ENCODE data around the gene RPL31. TPM values are rescaled to one million over a fixed set of nuclear protein-coding genes. Genes with fewer than 3 reads are reported as not detected.

RPL31 gene
- total RNA-seq, 3 donors from 2014 or later (not counting 1 experiment from before 2014, with no cell fraction given), result 797 to 996 (median 940) TPM

DNA sequence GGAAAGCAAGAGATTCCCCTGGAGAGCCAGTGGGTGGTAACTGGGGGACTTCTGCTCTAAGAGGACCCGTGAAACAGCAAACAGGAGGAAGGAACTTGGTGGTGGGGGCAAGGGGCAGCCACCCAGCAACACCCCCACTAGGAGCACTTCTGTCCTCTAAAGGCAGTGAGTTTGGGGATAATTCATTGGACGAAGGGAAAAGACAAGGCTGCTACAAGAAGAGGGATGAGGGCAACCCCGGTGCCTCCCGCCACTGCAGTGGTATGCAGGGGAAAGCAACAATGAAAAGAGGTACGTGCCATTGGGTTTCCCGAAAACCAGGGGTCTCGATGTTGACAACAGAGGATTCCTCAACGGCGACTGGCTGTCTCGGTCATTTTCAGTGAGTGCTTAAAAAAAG is 9.1 kb downstream of the RPL31 start:
- no peaks in the 10 kb centered on the region for H3K9me3 ChIP-seq (ENCODE audit: control insufficient read depth, insufficient read depth, low read length)
- H3K36me3 Mint-ChIP-seq, result peaks cover 3% of the 10 kb centered on the region
- H3K9me3 Mint-ChIP-seq, result no peaks in the 10 kb centered on the region
- H3K27ac ChIP-seq (ENCODE audit: low read length), result no peak overlapping the region
- H3K4me1 Mint-ChIP-seq, result peaks cover 22 to 32% of the 10 kb centered on the region in 2 donors
- peaks cover 36% of the 10 kb centered on the region for H3K36me3 ChIP-seq (ENCODE audit: control insufficient read depth, insufficient read depth, low read length)
- WGBS (ENCODE audit: insufficient coverage), result 88% methylated on average over 9 of the region's 10 CpGs
- H3K27ac Mint-ChIP-seq, result peak overlapping the region; percentile 29 to 48
- TF ChIP-seq, protein P1, sequence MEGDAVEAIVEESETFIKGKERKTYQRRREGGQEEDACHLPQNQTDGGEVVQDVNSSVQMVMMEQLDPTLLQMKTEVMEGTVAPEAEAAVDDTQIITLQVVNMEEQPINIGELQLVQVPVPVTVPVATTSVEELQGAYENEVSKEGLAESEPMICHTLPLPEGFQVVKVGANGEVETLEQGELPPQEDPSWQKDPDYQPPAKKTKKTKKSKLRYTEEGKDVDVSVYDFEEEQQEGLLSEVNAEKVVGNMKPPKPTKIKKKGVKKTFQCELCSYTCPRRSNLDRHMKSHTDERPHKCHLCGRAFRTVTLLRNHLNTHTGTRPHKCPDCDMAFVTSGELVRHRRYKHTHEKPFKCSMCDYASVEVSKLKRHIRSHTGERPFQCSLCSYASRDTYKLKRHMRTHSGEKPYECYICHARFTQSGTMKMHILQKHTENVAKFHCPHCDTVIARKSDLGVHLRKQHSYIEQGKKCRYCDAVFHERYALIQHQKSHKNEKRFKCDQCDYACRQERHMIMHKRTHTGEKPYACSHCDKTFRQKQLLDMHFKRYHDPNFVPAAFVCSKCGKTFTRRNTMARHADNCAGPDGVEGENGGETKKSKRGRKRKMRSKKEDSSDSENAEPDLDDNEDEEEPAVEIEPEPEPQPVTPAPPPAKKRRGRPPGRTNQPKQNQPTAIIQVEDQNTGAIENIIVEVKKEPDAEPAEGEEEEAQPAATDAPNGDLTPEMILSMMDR (IDR thresholded peaks at IDR 0.05), result no peak
- DNase-seq (no peak), ATAC-seq (no peak)
- intact Hi-C loops (cut with micrococcal nuclease), result no loop called here
- H3K4me1 ChIP-seq (ENCODE audit: control insufficient read depth, insufficient read depth, low read length), result no peaks in the 10 kb centered on the region
- H3K27me3 Mint-ChIP-seq (ENCODE audit: low read depth in 2 of 2), result no peaks in the 10 kb centered on the region
- no peak overlapping the region for H3K4me3 Mint-ChIP-seq
- H3K27me3 ChIP-seq (ENCODE audit: control insufficient read depth, insufficient read depth, low read length), result no peaks in the 10 kb centered on the region
- no peak overlapping the region for H3K4me3 ChIP-seq (ENCODE audit: low read length)

DNA sequence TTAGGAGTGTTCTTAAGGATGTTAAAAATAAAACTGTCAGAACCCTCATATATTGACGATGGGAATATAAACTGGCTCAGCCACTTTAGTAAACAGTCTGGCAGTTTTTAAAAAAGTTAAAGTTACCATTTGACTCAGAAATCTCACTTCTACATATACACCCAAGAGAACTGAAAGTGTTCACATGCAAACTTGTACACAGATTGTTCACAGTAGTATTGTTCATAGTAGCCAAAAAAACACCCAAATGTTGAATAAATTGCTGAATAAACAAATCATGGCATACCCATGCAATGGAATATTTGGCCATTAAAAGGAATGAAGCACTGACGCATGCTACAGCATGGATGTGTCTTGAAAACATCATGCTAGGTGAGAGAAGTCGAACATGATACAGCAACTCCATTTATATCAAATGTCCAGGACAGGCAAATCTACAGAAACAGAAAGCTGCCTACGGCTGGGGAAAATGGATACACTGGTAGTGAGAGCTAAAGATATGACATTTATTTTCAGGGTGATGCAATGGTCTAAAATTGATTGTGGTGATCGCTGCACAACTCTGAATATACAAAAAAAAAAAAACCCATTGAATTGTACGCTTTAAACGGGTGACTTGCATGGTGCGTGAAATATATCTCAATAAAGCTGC is 10.1 kb downstream of the RPL31 start:
- H3K4me1 ChIP-seq (ENCODE audit: control insufficient read depth, insufficient read depth, low read length), result no peaks in the 10 kb centered on the region
- H3K27ac ChIP-seq (ENCODE audit: low read length), result no peak overlapping the region
- Mint-ChIP-seq H3K4me1 (peaks cover 22 to 32% of the 10 kb centered on the region in 2 donors), H3K36me3 (no peaks in the 10 kb centered on the region), H3K4me3 (no peak overlapping the region), H3K27ac (peak overlapping the region; percentile 16 to 52), H3K9me3 (no peaks in the 10 kb centered on the region), H3K27me3 (ENCODE audit: low read depth in 2 of 2) (no peaks in the 10 kb centered on the region)
- ATAC-seq (no peak), DNase-seq (no peak)
- H3K9me3 ChIP-seq (ENCODE audit: control insufficient read depth, insufficient read depth, low read length), result no peaks in the 10 kb centered on the region
- intact Hi-C loops (cut with micrococcal nuclease), result loop anchor here (1.0 to 2.0 kb wide), 2 partner anchors 140 to 331 kb away; no protein-coding TSS in a partner anchor
- TF ChIP-seq, protein P1 (IDR thresholded peaks at IDR 0.05), result no peak
- 81% methylated on average over 6 of the region's 8 CpGs for WGBS (ENCODE audit: insufficient coverage)
- peaks cover 26% of the 10 kb centered on the region for H3K36me3 ChIP-seq (ENCODE audit: control insufficient read depth, insufficient read depth, low read length)
- no peaks in the 10 kb centered on the region for H3K27me3 ChIP-seq (ENCODE audit: control insufficient read depth, insufficient read depth, low read length)
- H3K4me3 ChIP-seq (ENCODE audit: low read length), result no peak overlapping the region

DNA sequence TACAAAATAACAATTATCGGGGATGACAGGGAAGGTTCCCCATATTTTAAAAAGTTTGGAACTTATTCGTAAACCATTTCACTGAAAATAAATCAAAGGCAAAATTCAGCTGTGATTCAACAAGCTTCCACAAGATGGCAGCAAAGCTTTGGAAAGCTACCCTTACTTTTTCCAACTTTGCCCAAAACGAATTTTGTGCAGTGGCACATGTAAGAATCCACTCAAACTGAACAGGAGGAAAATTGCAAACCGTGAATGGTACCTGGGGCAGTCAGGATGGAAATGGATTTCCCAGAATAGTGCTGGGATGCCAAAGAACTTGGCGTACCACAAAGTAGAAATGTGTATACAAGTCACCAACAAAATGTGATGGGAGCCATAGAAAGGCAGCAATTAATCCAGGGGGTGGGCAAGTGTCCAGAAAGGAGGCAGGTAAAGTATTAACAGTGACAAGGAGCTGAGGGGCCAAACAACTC is 10.7 kb downstream of the RPL31 start:
- TF ChIP-seq, protein P1 (IDR thresholded peaks at IDR 0.05), result peak; percentile 89
- H3K9me3 Mint-ChIP-seq, result no peaks in the 10 kb centered on the region
- DNase-seq (peak in 1 of 2 donors; percentile 73), ATAC-seq (peak in 1 of 3 donors; percentile 36)
- peaks cover 22 to 32% of the 10 kb centered on the region in 2 donors for H3K4me1 Mint-ChIP-seq
- H3K27me3 Mint-ChIP-seq (ENCODE audit: low read depth in 2 of 2), result no peaks in the 10 kb centered on the region
- no peak overlapping the region for H3K4me3 Mint-ChIP-seq
- H3K27ac Mint-ChIP-seq, result peak overlapping the region in 1 of 2 donors; percentile 52
- Histone ChIP-seq H3K4me1 (ENCODE audit: control insufficient read depth, insufficient read depth, low read length) (no peaks in the 10 kb centered on the region), H3K4me3 (ENCODE audit: low read length) (no peak overlapping the region), H3K27ac (ENCODE audit: low read length) (no peak overlapping the region), H3K36me3 (ENCODE audit: control insufficient read depth, insufficient read depth, low read length) (peaks cover 21% of the 10 kb centered on the region), H3K9me3 (ENCODE audit: control insufficient read depth, insufficient read depth, low read length) (no peaks in the 10 kb centered on the region), H3K27me3 (ENCODE audit: control insufficient read depth, insufficient read depth, low read length) (no peaks in the 10 kb centered on the region)
- intact Hi-C loops (cut with micrococcal nuclease), result loop anchor here (1.0 to 2.0 kb wide), 3 partner anchors 140 to 330 kb away; no protein-coding TSS in a partner anchor
- 51% methylated on average over 5 of the region's 5 CpGs for WGBS (ENCODE audit: insufficient coverage)
- H3K36me3 Mint-ChIP-seq, result no peaks in the 10 kb centered on the region

Measured in natural killer cell (primary cell).